ENCODE data around the gene SCGB1A1. TPM values are rescaled to one million over a fixed set of nuclear protein-coding genes. Genes with fewer than 3 reads are reported as not detected.

Gene SCGB1A1
- total and polyA plus RNA-seq, 2 of the 13 experiments (the other 11 are each of a cell fraction or from before 2014, with no cell fraction given): not detected

- in situ Hi-C loops (cut with HindIII; ENCODE audit: extremely low pct_ligation_motif_present, low pct_unique_long_range_greater_than_20kb) (loop anchor here (5.0 to 10.0 kb wide), 2 partner anchors 158 to 305 kb away; partner anchors contain the start of genes BSCL2 and GNG3), intact Hi-C loops (cut with micrococcal nuclease; ENCODE audit: unreplicated experiment) (loop anchor here (10.0 kb wide), 1 partner anchor 145 kb away; the partner anchor contains the start of gene AHNAK)
- ChIA-PET POLR2A (interaction anchor here (0.6 to 0.8 kb wide), 3 partner anchors 145 to 281 kb away, joined by 3 to 4 read pairs (median 4); partner anchors contain the start of gene AHNAK), CTCF (ENCODE audit: low intra/inter-chr PET ratio, low total read pairs) (no interaction called here)
- no peak overlapping the region for H3K27ac ChIP-seq (ENCODE audit: extremely low read length, insufficient read depth, low read length)
- 33% methylated on average over 7 of the region's 10 CpGs for WGBS (ENCODE audit: low lambda C conversion rate)
- no peaks in the 10 kb centered on the region for H3K9me3 ChIP-seq (ENCODE audit: low read length)
- no peaks in the 10 kb centered on the region for H3K79me2 ChIP-seq (ENCODE audit: insufficient read depth, low read length)
- no TSS peak for BruUV-seq (replicated peaks)
- H3K9ac ChIP-seq (ENCODE audit: insufficient read depth, low read depth, low read length): no peak overlapping the region
- no peak for DNase-seq (ENCODE audit: low spot score)
- H2AFZ ChIP-seq (ENCODE audit: low read length): no peak overlapping the region
- H3K4me2 ChIP-seq (ENCODE audit: low read depth, low read length): peak overlapping the region; percentile 85; the same call in 1 of the 2 replicates
- no peak overlapping the region; a peak in 1 of 6 replicates for H3K4me3 ChIP-seq (replicated peaks in 1 of 3; ENCODE audit: insufficient read depth in 1 of 3, low read depth in 2 of 3, low read length in 3 of 3)
- H3K36me3 ChIP-seq (replicated peaks in 1 of 2; ENCODE audit: control insufficient read depth in 1 of 2, insufficient read depth in 2 of 2, low read length in 2 of 2): no peaks in the 10 kb centered on the region
- no peaks in the 10 kb centered on the region for H4K20me1 ChIP-seq (ENCODE audit: insufficient read depth, low read length)
- peaks cover 52% of the 10 kb centered on the region for H3K4me1 ChIP-seq (ENCODE audit: insufficient read depth, low read length)
- no peak for FAIRE-seq
- ATAC-seq: peak; percentile 11; the same call in 1 of the 3 replicates
- no peak for TF ChIP-seq ZNF878 (CRISPR knock-in tag; IDR thresholded peaks at IDR 0.05)
- no peak for TF ChIP-seq XBP1 (CRISPR knock-in tag; IDR thresholded peaks at IDR 0.05)
- TF ChIP-seq REXO4 (CRISPR knock-in tag; IDR thresholded peaks at IDR 0.05; ENCODE audit: borderline replicate concordance): no peak
- TF ChIP-seq BORCS8-MEF2B (CRISPR knock-in tag; IDR thresholded peaks at IDR 0.05): no peak
- TF ChIP-seq KLF15 (CRISPR knock-in tag; IDR thresholded peaks at IDR 0.05; ENCODE audit: borderline replicate concordance): no peak
- TF ChIP-seq ZNF512B (CRISPR knock-in tag; IDR thresholded peaks at IDR 0.05; ENCODE audit: borderline replicate concordance): no peak
- no peak for TF ChIP-seq ZNF703 (CRISPR knock-in tag; IDR thresholded peaks at IDR 0.05; ENCODE audit: borderline replicate concordance)
- no peak for TF ChIP-seq ZNF580 (CRISPR knock-in tag; IDR thresholded peaks at IDR 0.05; ENCODE audit: borderline replicate concordance, low read depth)
- no peak for TF ChIP-seq ZNF205 (CRISPR knock-in tag; IDR thresholded peaks at IDR 0.05)
- TF ChIP-seq SRSF9 (IDR thresholded peaks at IDR 0.05; ENCODE audit: borderline replicate concordance, insufficient read depth, low read depth, low read length, poor library complexity, severe bottlenecking): no peak
- no peak for TF ChIP-seq MLX (CRISPR knock-in tag; IDR thresholded peaks at IDR 0.05)
- TF ChIP-seq ZNF704 (CRISPR knock-in tag; IDR thresholded peaks at IDR 0.05; ENCODE audit: borderline replicate concordance): no peak
- no peak for TF ChIP-seq ZBTB49 (CRISPR knock-in tag; IDR thresholded peaks at IDR 0.05; ENCODE audit: borderline replicate concordance)
- no peak for TF ChIP-seq CEBPG (CRISPR knock-in tag; IDR thresholded peaks at IDR 0.05)
- TF ChIP-seq SRY (CRISPR knock-in tag; IDR thresholded peaks at IDR 0.05): no peak
- no peak for TF ChIP-seq TOE1 (CRISPR knock-in tag; IDR thresholded peaks at IDR 0.05)
- peaks cover 0 to 43% of the 10 kb centered on the region in 2 experiments; a peak in 4 of 5 replicates for H3K27me3 ChIP-seq (ENCODE audit: control insufficient read depth in 1 of 2, insufficient read depth in 2 of 2, low read length in 2 of 2)
These were observed 19.5 kb upstream of the SCGB1A1 start for GRCh38 chr11:62399172-62399877.
